IMR-90 (cell line): ENCODE results near the gene PTPRK. TPM values are rescaled to one million over a fixed set of nuclear protein-coding genes. Genes with fewer than 3 reads are reported as not detected.

Experiments used
- ATAC-seq: fragments of 200-7000 bp; cut with Tn5 transposase; 2 replicates; pipeline ENCODE4 v1.9.1; 2020; ENCODE audit warnings: low read depth, mild to moderate bottlenecking, moderate library complexity
- BruUV-seq: library from RNA; stranded (reverse); fragments of 400-500 nt; replicated peaks from 2 replicates; lab custom pipeline; 2021; lab: Mats Ljungman, UMichigan
- CTCF ChIA-PET: fragments of 300-600 bp; formaldehyde crosslinking; extraction: SDS; loops from one replicate; lab custom pipeline; 2021; ENCODE audit warnings: antibody characterized with exemption; lab: Yijun Ruan, JAX
- POLR2A ChIA-PET: fragments of 300-600 bp; sonication (Branson Sonifier 250); formaldehyde crosslinking; loops from one replicate; lab custom pipeline; 2022; ENCODE audit warnings: antibody characterized with exemption; ENCODE audit not compliant: unreplicated experiment; lab: Charles Lee
- DNase-seq: peaks from one replicate; pipeline ENCODE4 v3.0.0; 2013
- H2AFZ ChIP-seq: replicated peaks from 2 replicates; pipeline ENCODE3; 2013; ENCODE audit warnings: low read length, mild to moderate bottlenecking; ENCODE audit not compliant: poor library complexity
- H2AK5ac ChIP-seq: 2 replicates; pipeline ENCODE4 v1.6.1; 2013; ENCODE audit warnings: low read depth, low read length, inconsistent platforms
- H2AK9ac ChIP-seq: replicated peaks from 2 replicates; pipeline ENCODE3; 2013; ENCODE audit warnings: mild to moderate bottlenecking, low read depth, low read length, moderate library complexity; ENCODE audit not compliant: poor library complexity
- H2BK120ac ChIP-seq: 2 replicates; pipeline ENCODE4 v1.6.1; 2013; ENCODE audit warnings: low read depth, low read length, inconsistent platforms
- H2BK15ac ChIP-seq: 3 replicates; pipeline ENCODE4 v1.6.1; 2013; ENCODE audit warnings: low read depth, low read length, inconsistent platforms
- H2BK20ac ChIP-seq: 2 replicates; pipeline ENCODE4 v1.6.1; 2013; ENCODE audit warnings: low read depth, mild to moderate bottlenecking, inconsistent platforms, low read length, moderate library complexity
- H2BK5ac ChIP-seq: 2 replicates; pipeline ENCODE4 v1.6.1; 2013; ENCODE audit warnings: mild to moderate bottlenecking, low read depth, low read length, inconsistent platforms; ENCODE audit not compliant: poor library complexity, severe bottlenecking
- H3K14ac ChIP-seq: replicated peaks from 2 replicates; pipeline ENCODE4 v1.6.1; 2013; ENCODE audit warnings: low read depth, low read length, inconsistent platforms
- H3K18ac ChIP-seq: 2 replicates; pipeline ENCODE4 v1.6.1; 2013; ENCODE audit warnings: low read depth, low read length, control low read depth
- H3K23ac ChIP-seq: 2 replicates; pipeline ENCODE4 v1.6.1; 2013; ENCODE audit warnings: low read depth, low read length, inconsistent platforms
- H3K27ac ChIP-seq: 2 replicates; pipeline ENCODE4 v1.5.1; 2013; ENCODE audit warnings: mild to moderate bottlenecking, control low read depth, low read length; ENCODE audit not compliant: insufficient read depth
- H3K27me3 ChIP-seq: 2 replicates; pipeline ENCODE4 v1.6.1; 2013; ENCODE audit warnings: low read length; ENCODE audit not compliant: control insufficient read depth, insufficient read depth
- H3K36me3 ChIP-seq: 2 replicates; pipeline ENCODE4 v1.6.1; 2013; ENCODE audit warnings: low read length, mixed read lengths; ENCODE audit not compliant: control insufficient read depth, insufficient read depth
- H3K4ac ChIP-seq: 2 replicates; pipeline ENCODE4 v1.6.1; 2013; ENCODE audit warnings: low read depth, low read length, inconsistent platforms
- H3K4me1 ChIP-seq: 2 replicates; pipeline ENCODE4 v1.6.1; 2013; ENCODE audit warnings: low read length, mixed read lengths; ENCODE audit not compliant: control insufficient read depth, insufficient read depth
- H3K4me2 ChIP-seq: 2 replicates; pipeline ENCODE4 v1.6.1; 2013; ENCODE audit warnings: low read depth, mild to moderate bottlenecking, control low read depth, low read length, moderate library complexity
- H3K4me3 ChIP-seq: 2 replicates; pipeline ENCODE4 v1.5.1; 2013; ENCODE audit warnings: low read depth, mild to moderate bottlenecking, control low read depth, low read length, moderate library complexity; ENCODE audit not compliant: insufficient read depth
- H3K56ac ChIP-seq: 2 replicates; pipeline ENCODE4 v1.6.1; 2013; ENCODE audit warnings: low read length, inconsistent platforms; ENCODE audit not compliant: insufficient read depth; ENCODE audit errors: extremely low read depth
- H3K79me1 ChIP-seq, 2 experiments: 2 replicates each; pipeline ENCODE4 v1.6.1; 2013; ENCODE audit warnings: low read length in 2 of 2, inconsistent platforms in 1 of 2, low read depth in 1 of 2
- H3K9ac ChIP-seq: 2 replicates; pipeline ENCODE4 v1.6.1; 2013; ENCODE audit warnings: low read depth, low read length, control low read depth
- H3K9me1 ChIP-seq: 2 replicates; pipeline ENCODE4 v1.6.1; 2013; ENCODE audit warnings: low read length, inconsistent platforms; ENCODE audit not compliant: insufficient read depth
- H3K9me3 ChIP-seq: 2 replicates; pipeline ENCODE4 v1.6.1; 2013; ENCODE audit warnings: low read length; ENCODE audit not compliant: control insufficient read depth, insufficient read depth
- H4K20me1 ChIP-seq: 2 replicates; pipeline ENCODE4 v1.6.1; 2013; ENCODE audit warnings: low read length, inconsistent platforms; ENCODE audit not compliant: insufficient read depth
- H4K5ac ChIP-seq: 2 replicates; pipeline ENCODE4 v1.6.1; 2013; ENCODE audit warnings: mild to moderate bottlenecking, low read depth, low read length, control low read depth
- H4K8ac ChIP-seq, 2 experiments: 2 replicates each; pipeline ENCODE4 v1.6.1; 2013; ENCODE audit warnings: low read depth in 2 of 2, low read length in 2 of 2, control low read depth in 1 of 2, inconsistent platforms in 1 of 2
- H4K91ac ChIP-seq: 2 replicates; pipeline ENCODE4 v1.6.1; 2013; ENCODE audit warnings: low read depth, low read length, inconsistent platforms; ENCODE audit not compliant: insufficient read depth
- BHLHE40 ChIP-seq: fragments of 150-350 bp; IDR thresholded peaks from 2 replicates; pipeline ENCODE4 v1.6.1; 2016; ENCODE audit warnings: mild to moderate bottlenecking, low read depth, low read length
- CHD1 ChIP-seq: IDR thresholded peaks from 2 replicates; pipeline ENCODE4 v1.6.1; 2012; ENCODE audit warnings: low read depth, low read length, improper control_type of control experiment
- MAFK ChIP-seq: IDR thresholded peaks from 2 replicates; pipeline ENCODE4 v1.6.1; 2012; ENCODE audit warnings: low read depth, low read length, improper control_type of control experiment
- WGBS, 2 experiments: methylation state at CpG; one replicate each; pipeline versions ENCODE4 v1.1.5 to v1.1.7; 2013; ENCODE audit warnings: missing lambda C conversion rate in 2 of 2; ENCODE audit not compliant: insufficient read length in 1 of 2; ENCODE audit errors: extremely low coverage in 2 of 2; 5-methylcytosine and 5-hydroxymethylcytosine counted together
- dilution Hi-C: fragments of 300-500 bp; cut with HindIII; formaldehyde crosslinking; loops from one replicate; pipeline ENCODE4 v1.14.3; 2018; ENCODE audit warnings: low sequenced_read_pairs; ENCODE audit not compliant: unreplicated experiment
- in situ Hi-C: fragments of 300-500 bp; cut with MboI; formaldehyde crosslinking; loops from 3 replicates; pipeline ENCODE4 v1.14.3; 2019; ENCODE audit warnings: low sequenced_read_pairs, inconsistent platforms, mixed read lengths
- intact Hi-C: fragments of 100-400 bp; cut with micrococcal nuclease; formaldehyde crosslinking; loops from 2 replicates; pipeline ENCODE4 v1.10.0; 2022
- polyA plus RNA-seq, 3 experiments: library from polyadenylated mRNA; depleted of rRNA; stranded (reverse); fragments of >200 nt; gene quantifications; 2 replicates each; pipeline ENCODE4 v1.2.3, GENCODE V29; 2012; ENCODE audit warnings: low replicate concordance in 1 of 3
- total RNA-seq: library from RNA; depleted of rRNA; stranded (reverse); fragments of >200 nt; gene quantifications from 2 replicates; pipeline ENCODE4 v1.2.3, GENCODE V29; 2012
- TF ChIP-seq, protein P1 (sequence below): fragments of 150-350 bp; IDR thresholded peaks from 2 replicates; pipeline ENCODE4 v1.6.1; 2017; ENCODE audit warnings: mild to moderate bottlenecking, antibody characterized with exemption, low read length, low read depth

Gene PTPRK
- total and polyA plus RNA-seq, 2 of the 4 experiments (the other 2 are of a cell fraction): 18.0 to 80.8 TPM

DNA sequence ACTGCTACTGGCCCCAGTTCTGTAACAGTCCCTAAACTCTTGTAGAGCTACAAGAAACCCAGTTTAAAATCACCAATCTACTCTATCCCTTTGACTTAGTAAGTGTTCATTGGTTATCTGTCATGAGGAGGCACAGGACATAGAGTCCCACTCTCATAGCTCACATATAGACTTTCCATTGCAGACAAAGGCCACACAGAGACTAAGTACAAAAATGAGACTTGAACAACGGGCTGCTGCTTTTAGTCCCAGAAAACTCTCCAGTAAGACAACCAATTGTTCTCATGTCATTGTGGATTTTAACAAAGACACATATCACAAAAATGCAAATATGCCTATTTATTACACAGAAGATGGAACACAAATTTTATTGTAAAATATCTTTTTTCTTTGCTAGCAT, 197.4 kb downstream of the PTPRK start:
- H3K79me1 ChIP-seq: peaks cover 22 to 39% of the 10 kb centered on the region in 2 experiments
- TF ChIP-seq MAFK (no peak), CHD1 (no peak), BHLHE40 (no peak)
- TF ChIP-seq, protein P1, sequence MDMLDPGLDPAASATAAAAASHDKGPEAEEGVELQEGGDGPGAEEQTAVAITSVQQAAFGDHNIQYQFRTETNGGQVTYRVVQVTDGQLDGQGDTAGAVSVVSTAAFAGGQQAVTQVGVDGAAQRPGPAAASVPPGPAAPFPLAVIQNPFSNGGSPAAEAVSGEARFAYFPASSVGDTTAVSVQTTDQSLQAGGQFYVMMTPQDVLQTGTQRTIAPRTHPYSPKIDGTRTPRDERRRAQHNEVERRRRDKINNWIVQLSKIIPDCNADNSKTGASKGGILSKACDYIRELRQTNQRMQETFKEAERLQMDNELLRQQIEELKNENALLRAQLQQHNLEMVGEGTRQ: no peak
- no peak overlapping the region for H2BK15ac ChIP-seq
- no peak overlapping the region for H3K27ac ChIP-seq
- H3K36me3 ChIP-seq: peaks cover 3% of the 10 kb centered on the region; the same call in 1 of the 2 replicates
- H2BK5ac ChIP-seq: no peak overlapping the region
- DNase-seq (no peak), ATAC-seq (no peak)
- no peaks in the 10 kb centered on the region for H3K27me3 ChIP-seq
- no peak overlapping the region for H4K8ac ChIP-seq
- CTCF ChIA-PET: no interaction called here
- no peak overlapping the region for H3K14ac ChIP-seq
- no TSS peak for BruUV-seq
- no peak overlapping the region for H2BK20ac ChIP-seq
- H4K20me1 ChIP-seq: peaks cover 6% of the 10 kb centered on the region; the same call in 1 of the 2 replicates
- no peak overlapping the region for H3K18ac ChIP-seq
- H3K9ac ChIP-seq: no peak overlapping the region
- H2AK9ac ChIP-seq: no peak overlapping the region
- H3K9me3 ChIP-seq: no peaks in the 10 kb centered on the region
- H3K4me1 ChIP-seq: no peaks in the 10 kb centered on the region
- no peak overlapping the region for H2AK5ac ChIP-seq
- no peak overlapping the region for H2AFZ ChIP-seq
- H3K4ac ChIP-seq: no peak overlapping the region
- H3K4me2 ChIP-seq: no peak overlapping the region
- no peak overlapping the region for H2BK120ac ChIP-seq
- in situ Hi-C loops (no loop called here), dilution Hi-C loops (no loop called here), intact Hi-C loops (no loop called here)
- no CpG with 5 or more reads among the region's 1 CpG for WGBS, 2 experiments
- no peak overlapping the region for H3K4me3 ChIP-seq
- H3K23ac ChIP-seq: no peak overlapping the region
- no peak overlapping the region for H4K5ac ChIP-seq
- POLR2A ChIA-PET: interaction anchor here (0.7 kb wide), 1 partner anchor 166 kb away, joined by 3 read pairs; no protein-coding TSS in a partner anchor
- H4K91ac ChIP-seq: no peak overlapping the region
- H3K9me1 ChIP-seq: peaks cover 3% of the 10 kb centered on the region; the same call in 1 of the 2 replicates
- H3K56ac ChIP-seq: no peak overlapping the region
